Measurements from ENCODE around the gene FOXS1.

Gene FOXS1

DNA sequence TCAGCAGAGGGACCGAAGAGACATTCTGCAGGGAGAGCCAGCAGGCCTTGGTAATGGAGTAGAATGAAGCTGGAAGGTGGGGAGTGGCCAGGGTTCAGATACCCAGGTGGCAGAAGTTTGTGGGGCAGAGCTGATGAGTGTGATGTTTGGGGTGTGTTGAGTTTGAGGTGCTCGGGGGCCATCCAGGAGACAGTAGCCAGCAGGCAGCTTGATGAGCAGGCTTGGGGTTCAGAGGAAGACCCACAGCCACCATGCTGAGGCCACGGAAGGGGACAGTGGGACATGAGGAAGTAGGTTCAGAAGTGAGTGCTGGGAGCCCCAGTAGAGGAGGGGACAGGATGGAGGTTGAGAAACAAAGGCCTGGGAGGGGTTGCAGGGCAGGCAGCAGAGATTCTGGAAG is 11.1 kb upstream of the FOXS1 start:
- Histone ChIP-seq H3K27me3 (ENCODE audit: insufficient read depth, low read length, poor library complexity, severe bottlenecking) (no peaks in the 10 kb centered on the region), H3K9me3 (ENCODE audit: insufficient read depth, low read depth, low read length) (no peaks in the 10 kb centered on the region), H3K79me2 (ENCODE audit: insufficient read depth, low read length) (no peaks in the 10 kb centered on the region), H3K36me3 (ENCODE audit: insufficient read depth, low read length) (no peaks in the 10 kb centered on the region), H3K9ac (ENCODE audit: low read depth, low read length, poor library complexity, severe bottlenecking) (no peak overlapping the region), H3K9me2 (replicated peaks; ENCODE audit: low read depth, low read length) (no peaks in the 10 kb centered on the region), H3K4me1 (ENCODE audit: insufficient read depth, low read length, poor library complexity, severe bottlenecking) (peaks cover 16% of the 10 kb centered on the region), H3K4me3 (ENCODE audit: low read length, poor library complexity, severe bottlenecking) (no peak overlapping the region), H2AFZ (ENCODE audit: low read length) (no peak overlapping the region), H3F3A (ENCODE audit: low read depth) (no peaks in the 10 kb centered on the region), H3K4me2 (ENCODE audit: low read depth, low read length, poor library complexity, severe bottlenecking) (no peak overlapping the region), H4K20me1 (ENCODE audit: insufficient read depth, low read length, poor library complexity, severe bottlenecking) (no peaks in the 10 kb centered on the region)
- TF ChIP-seq, protein P1, sequence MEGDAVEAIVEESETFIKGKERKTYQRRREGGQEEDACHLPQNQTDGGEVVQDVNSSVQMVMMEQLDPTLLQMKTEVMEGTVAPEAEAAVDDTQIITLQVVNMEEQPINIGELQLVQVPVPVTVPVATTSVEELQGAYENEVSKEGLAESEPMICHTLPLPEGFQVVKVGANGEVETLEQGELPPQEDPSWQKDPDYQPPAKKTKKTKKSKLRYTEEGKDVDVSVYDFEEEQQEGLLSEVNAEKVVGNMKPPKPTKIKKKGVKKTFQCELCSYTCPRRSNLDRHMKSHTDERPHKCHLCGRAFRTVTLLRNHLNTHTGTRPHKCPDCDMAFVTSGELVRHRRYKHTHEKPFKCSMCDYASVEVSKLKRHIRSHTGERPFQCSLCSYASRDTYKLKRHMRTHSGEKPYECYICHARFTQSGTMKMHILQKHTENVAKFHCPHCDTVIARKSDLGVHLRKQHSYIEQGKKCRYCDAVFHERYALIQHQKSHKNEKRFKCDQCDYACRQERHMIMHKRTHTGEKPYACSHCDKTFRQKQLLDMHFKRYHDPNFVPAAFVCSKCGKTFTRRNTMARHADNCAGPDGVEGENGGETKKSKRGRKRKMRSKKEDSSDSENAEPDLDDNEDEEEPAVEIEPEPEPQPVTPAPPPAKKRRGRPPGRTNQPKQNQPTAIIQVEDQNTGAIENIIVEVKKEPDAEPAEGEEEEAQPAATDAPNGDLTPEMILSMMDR (conservative IDR thresholded peaks at IDR 0.05; ENCODE audit: low read length) = no peak
- no peak for TF ChIP-seq EZH2phosphoT487 (IDR thresholded peaks at IDR 0.05; ENCODE audit: borderline replicate concordance)

DNA sequence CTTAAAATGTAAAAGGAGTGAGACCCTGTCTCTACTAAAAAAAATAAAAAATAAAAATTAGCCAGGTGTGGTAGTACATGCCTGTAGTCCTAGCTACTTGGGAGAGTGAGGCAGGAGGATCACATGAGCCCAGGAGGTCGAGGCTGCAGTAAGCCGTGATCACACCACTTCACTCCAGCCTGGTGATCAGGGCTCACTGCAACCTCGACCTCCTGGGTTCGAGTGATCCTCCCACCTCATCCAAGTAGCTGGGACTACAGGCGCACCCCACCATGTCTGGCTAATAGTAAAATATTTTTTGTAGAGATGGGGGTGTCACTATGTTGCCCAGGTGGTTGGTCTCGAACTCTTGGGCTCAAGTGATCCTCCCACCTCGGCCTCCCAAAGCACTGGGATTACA is 8.1 kb upstream of the FOXS1 start:
- H3K4me2 ChIP-seq (ENCODE audit: low read depth, low read length, poor library complexity, severe bottlenecking) = no peak overlapping the region
- H3K9me2 ChIP-seq (replicated peaks; ENCODE audit: low read depth, low read length) = no peaks in the 10 kb centered on the region
- H3K79me2 ChIP-seq (ENCODE audit: insufficient read depth, low read length) = no peaks in the 10 kb centered on the region
- H3K9me3 ChIP-seq (ENCODE audit: insufficient read depth, low read depth, low read length) = no peaks in the 10 kb centered on the region
- no peak overlapping the region for H3K9ac ChIP-seq (ENCODE audit: low read depth, low read length, poor library complexity, severe bottlenecking)
- H4K20me1 ChIP-seq (ENCODE audit: insufficient read depth, low read length, poor library complexity, severe bottlenecking) = no peaks in the 10 kb centered on the region
- no peak overlapping the region for H3K4me3 ChIP-seq (ENCODE audit: low read length, poor library complexity, severe bottlenecking)
- peak overlapping the region; percentile 88; the same call in 1 of the 2 replicates for H2AFZ ChIP-seq (ENCODE audit: low read length)
- TF ChIP-seq, protein P1 (conservative IDR thresholded peaks at IDR 0.05; ENCODE audit: low read length) = no peak
- no peak for TF ChIP-seq EZH2phosphoT487 (IDR thresholded peaks at IDR 0.05; ENCODE audit: borderline replicate concordance)
- no peaks in the 10 kb centered on the region for H3F3A ChIP-seq (ENCODE audit: low read depth)
- H3K4me1 ChIP-seq (ENCODE audit: insufficient read depth, low read length, poor library complexity, severe bottlenecking) = peaks cover 2% of the 10 kb centered on the region
- H3K27me3 ChIP-seq (ENCODE audit: insufficient read depth, low read length, poor library complexity, severe bottlenecking) = no peaks in the 10 kb centered on the region
- no peaks in the 10 kb centered on the region for H3K36me3 ChIP-seq (ENCODE audit: insufficient read depth, low read length)

DNA sequence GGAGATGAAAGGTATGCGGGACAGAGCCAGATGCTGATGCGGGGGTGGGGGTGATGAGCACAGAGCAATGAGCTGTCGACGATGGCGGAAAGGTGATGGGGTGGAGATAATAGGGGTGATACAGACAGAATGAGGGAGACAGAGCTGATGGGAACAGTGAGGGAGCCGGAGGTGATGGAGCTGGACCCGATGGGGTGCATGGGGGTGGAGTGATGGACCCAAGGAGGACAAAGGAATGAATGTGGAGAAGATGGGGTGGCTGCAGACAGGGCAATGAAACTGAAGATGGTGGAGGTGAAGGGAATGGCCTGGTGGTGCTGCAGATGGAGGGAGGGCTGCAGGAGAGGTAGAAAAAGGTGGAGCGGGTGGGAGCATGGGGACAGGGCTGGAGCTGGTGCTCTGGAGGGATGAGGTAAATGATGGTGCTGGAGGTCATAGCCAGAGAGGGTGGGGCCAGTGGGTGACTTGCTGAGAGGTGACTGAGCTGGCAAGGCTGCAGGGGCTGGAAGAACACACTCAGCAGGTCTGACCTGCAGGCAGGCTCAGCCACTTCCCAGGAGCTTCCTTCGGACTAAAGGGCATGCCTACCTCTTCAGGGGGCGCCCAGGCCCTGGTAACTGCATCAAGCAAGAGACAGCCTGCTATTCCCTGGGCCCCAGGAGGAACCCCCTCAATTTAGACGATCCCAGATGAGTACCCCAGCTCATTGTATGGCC is 6.0 kb upstream of the FOXS1 start:
- H3K9ac ChIP-seq (ENCODE audit: low read depth, low read length, poor library complexity, severe bottlenecking) = no peak overlapping the region
- no peaks in the 10 kb centered on the region for H3K9me3 ChIP-seq (ENCODE audit: insufficient read depth, low read depth, low read length)
- H3K27me3 ChIP-seq (ENCODE audit: insufficient read depth, low read length, poor library complexity, severe bottlenecking) = no peaks in the 10 kb centered on the region
- H4K20me1 ChIP-seq (ENCODE audit: insufficient read depth, low read length, poor library complexity, severe bottlenecking) = no peaks in the 10 kb centered on the region
- no peak overlapping the region for H2AFZ ChIP-seq (ENCODE audit: low read length)
- no peak for TF ChIP-seq EZH2phosphoT487 (IDR thresholded peaks at IDR 0.05; ENCODE audit: borderline replicate concordance)
- TF ChIP-seq, protein P1 (conservative IDR thresholded peaks at IDR 0.05; ENCODE audit: low read length) = no peak
- H3K79me2 ChIP-seq (ENCODE audit: insufficient read depth, low read length) = no peaks in the 10 kb centered on the region
- no peaks in the 10 kb centered on the region for H3F3A ChIP-seq (ENCODE audit: low read depth)
- H3K36me3 ChIP-seq (ENCODE audit: insufficient read depth, low read length) = no peaks in the 10 kb centered on the region
- H3K4me3 ChIP-seq (ENCODE audit: low read length, poor library complexity, severe bottlenecking) = no peak overlapping the region
- peaks cover under 1% of the 10 kb centered on the region for H3K4me1 ChIP-seq (ENCODE audit: insufficient read depth, low read length, poor library complexity, severe bottlenecking)
- H3K9me2 ChIP-seq (replicated peaks; ENCODE audit: low read depth, low read length) = no peaks in the 10 kb centered on the region
- H3K4me2 ChIP-seq (ENCODE audit: low read depth, low read length, poor library complexity, severe bottlenecking) = no peak overlapping the region
